Measurements from ENCODE around the gene OSBPL5.
A peak's percentile ranks its signal among the peaks of the same experiment; 100 is the strongest.

Gene OSBPL5

DNA sequence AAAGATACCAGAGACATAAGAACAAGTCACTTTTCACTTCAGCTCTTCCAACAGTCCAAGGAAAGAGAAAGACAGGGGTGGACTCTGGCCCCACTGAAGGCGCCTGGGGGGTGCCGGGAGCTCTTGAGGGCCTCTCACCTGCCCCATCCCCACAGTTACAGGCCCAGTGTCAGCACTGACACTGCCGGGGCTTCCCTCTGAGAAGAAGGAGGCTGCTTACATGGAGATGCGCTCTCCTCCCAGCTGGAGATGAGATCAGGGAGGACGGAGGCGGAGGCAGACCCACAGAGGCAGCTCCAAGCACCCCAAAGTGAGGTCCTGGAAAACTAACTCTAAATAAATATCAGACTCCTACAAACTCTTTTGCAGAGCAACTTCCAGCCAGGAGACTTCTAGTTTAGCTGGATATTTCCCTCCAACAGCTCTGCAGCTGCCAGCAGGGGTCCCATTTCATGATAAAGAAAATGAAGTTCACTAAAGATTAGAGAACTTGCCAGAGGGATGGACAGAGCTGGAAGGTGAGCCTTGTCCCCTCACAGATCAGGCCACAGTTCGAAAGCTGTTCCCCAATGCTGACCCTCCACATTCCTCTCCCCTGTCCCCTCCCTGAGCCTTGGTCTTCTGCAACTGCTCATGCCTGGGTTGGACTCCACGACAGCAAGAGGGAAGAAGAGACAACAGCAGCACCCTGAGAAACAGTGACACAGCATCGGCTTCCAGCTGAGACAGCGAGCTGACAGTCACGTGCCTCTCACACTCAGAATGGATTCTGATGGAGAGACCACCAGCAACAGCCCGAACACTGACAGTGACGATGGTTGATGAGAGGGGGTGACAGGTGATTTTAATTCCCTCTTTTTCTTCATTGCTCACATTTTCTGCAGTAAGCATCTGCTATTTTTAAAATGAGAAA, 113.7 kb downstream of the OSBPL5 start:
- DNase-seq (ENCODE audit: low read depth in 2 of 2) = no peak

DNA sequence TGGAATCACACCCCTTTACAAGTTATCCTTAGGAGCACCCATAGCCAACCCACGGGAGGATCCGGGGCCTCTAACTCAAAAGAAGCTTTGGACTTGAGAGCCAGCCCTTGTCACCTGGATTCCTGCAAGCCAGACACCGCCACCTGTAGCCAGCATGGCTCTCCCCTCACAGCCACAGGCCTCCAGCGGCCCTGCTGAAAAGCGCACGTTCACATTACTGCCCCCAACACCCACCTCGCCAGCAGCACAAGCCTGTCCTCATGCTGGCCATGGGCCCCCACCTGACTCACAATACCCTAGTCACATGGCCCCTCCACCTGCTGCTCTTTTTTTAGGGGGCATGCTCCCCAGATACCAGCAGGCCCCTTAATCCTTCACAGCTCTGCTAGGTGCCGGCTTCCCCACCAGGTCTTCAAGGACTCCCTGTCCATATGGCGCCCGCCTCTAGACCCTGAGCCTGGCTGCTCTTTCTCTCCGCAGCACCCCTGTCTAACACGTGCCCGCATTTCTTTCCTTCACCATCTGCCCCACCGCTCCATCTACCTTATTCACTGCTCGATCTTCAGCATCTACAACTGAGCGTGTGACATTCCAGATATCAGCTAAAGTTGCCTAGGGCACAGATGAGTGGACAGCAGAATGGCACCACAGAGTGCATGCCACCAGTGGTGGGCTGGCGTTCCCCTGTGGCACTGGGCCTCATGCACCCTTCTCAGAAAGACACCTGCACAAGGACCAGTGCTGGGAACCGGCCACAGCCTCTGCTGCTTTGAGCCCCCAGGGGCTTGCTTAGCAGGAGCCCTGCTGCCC, 114.5 kb downstream of the OSBPL5 start:
- DNase-seq (ENCODE audit: low read depth in 2 of 2) = no peak

DNA sequence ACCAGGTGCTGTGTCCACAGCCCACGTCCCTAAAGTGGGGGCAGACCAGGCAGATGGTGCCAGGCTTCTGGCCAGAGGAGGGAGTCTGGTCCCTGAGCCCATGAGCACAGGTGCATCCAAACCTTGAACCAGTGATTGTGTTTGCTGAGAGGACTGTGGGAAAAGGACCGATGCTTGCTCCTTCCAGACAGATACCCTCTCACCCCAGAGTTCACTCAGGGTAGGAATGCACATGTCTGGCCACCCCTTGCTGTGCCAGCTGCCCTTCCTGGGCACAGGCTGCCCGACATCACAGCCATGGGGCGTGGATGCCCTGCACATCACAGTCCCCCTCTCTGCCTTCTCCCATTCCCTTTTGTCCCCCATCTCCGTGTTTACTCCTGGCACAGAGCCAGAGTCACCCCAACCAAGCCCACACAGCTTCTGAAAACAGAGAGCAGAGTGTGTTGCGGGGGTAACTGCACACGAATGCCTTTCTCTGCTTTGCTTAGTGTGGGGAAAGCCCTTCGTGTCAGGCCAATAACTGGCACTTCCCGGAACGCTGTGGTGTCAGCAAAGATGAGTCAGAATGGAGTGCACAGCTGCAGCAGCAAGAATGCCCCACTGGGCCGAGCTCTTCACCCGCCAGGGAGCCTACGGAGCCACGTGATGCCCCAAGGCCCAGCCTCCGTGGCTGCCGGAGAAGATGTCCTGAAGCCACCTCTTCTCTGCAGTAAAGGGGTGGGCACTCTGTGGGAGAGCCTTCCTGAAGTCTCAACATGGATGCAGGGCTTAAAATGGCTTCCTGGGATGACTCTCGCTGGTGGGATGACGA, 115.5 kb downstream of the OSBPL5 start:
- peak; percentile 34 to 57 for DNase-seq (ENCODE audit: low read depth in 2 of 2)

DNA sequence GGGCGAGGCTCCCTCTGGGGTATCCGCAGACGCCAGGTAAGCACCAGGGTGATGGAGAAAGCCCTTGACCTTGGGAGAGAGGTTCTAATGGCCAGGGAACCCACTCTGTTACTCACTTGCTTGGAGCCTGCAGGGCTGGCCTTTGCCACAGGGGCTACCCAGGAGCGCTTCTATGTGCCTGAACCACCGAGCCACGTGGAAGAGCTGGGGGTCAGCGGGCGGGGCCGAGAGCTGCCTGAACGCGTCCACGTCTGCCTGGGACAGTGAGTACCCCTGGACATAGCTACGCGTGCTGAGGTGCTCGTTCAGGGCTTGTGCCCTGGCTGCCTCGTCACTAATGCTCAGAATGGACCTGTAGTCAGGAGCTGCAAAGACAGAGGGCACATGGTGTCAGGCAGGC, 117.5 kb downstream of the OSBPL5 start:
- DNase-seq (ENCODE audit: low read depth in 2 of 2) = no peak

DNA sequence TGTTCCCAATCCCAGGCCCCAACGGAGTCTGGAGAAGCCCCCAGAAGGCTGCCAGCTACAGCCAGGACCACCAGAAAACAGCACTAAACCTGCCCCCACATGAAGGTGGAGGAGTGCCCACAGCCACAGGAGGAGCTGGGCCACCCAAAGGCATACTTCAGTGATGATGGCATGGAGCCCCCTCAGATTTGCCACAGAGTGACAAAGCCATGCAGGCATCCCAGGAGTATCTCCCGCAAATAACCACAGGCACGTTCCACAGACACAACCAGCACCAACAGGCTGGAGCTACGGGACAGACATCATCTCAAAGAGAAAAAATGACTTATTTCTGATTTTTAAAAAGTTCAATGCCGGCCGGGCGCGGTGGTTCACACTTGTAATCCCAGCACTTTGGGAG, 118.5 kb downstream of the OSBPL5 start:
- DNase-seq (ENCODE audit: low read depth in 2 of 2) = no peak

DNA sequence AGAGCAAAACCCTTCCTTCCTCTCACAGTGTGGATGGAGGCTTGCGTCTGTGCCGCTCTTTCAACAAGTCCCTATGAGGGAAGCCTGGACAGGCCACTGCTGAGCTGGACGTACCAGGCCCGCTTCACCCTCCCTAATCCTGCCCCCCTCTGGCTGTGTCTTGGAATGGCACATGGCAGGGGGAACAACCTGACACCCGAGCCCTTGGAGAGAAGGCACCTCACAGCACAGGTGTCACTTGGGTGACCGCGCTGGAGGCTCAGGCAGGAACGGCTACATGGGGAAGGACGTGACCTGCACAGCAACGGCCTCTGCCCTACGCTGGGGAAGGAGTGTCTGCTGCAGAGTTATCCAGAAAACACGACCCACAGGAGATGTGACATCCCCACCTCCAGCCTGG, 118.9 kb downstream of the OSBPL5 start:
- no peak for DNase-seq (ENCODE audit: low read depth in 2 of 2)

DNA sequence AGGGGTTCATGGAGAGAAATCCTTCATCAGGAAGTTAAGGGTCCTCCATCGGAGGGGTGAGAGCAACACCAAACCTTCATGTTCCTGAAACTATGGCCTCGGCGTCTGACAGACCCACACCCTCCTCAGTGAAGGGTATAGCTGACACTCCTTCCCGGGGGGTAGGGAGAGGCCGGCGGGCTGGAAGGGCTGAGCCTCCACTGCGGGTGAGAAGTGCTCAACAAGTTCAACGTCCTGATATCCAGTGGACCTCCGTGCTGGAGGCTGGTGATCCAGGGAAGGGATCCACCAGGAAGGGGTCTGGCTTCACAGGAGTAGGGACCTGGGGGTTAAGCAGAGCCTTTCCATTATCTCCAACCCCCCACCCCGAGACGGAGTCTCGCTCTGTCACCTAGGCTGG, 120.2 kb downstream of the OSBPL5 start:
- no peak for DNase-seq (ENCODE audit: low read depth in 2 of 2)

DNA sequence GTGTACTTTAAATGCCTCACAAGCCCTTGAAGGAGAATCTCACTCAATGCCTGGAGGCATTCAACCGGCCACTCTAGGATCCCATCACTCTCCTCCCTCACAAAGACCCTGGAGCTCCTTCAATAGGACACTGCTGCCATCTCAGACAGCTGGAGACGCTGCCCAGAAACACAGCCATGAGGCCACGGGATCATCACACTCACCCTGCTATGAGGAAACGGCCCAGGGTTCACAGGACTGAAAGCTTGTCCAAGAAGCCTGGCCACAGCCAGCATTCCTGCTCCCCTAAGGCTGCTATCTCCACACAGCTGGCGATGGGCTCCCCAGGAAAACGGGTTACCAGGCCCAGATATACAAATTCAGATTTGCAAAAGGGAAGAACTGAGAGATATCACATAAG, 121.1 kb downstream of the OSBPL5 start:
- no peak for DNase-seq (ENCODE audit: low read depth in 2 of 2)

DNA sequence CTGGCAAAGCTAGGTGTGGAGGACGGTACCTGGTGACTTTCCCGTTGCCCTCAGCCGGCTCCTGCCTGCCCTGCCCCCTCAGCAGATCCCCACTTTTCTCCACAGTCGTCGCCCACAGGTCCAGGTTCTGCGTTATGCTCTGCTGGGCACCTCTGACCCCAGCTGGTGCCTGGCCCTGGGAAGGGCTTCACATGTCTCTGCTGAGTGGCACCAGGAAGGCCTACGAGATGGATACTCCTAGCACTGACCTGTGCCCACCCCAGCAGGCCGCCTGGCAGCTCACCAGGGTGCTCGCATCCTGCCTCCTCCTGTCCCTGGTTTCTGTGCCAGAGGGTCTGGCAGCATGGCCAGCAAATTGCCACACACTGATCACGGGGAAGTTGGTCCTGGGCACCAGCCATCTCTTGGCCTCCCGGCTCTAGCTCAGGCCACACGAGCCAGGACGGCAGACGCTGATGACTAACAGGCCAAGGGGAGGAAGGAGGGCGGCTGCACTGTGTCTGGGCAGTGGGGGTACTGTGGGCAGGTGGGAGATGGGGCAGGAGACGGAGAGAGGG, 121.7 kb downstream of the OSBPL5 start:
- DNase-seq (ENCODE audit: low read depth in 2 of 2) = no peak

DNA sequence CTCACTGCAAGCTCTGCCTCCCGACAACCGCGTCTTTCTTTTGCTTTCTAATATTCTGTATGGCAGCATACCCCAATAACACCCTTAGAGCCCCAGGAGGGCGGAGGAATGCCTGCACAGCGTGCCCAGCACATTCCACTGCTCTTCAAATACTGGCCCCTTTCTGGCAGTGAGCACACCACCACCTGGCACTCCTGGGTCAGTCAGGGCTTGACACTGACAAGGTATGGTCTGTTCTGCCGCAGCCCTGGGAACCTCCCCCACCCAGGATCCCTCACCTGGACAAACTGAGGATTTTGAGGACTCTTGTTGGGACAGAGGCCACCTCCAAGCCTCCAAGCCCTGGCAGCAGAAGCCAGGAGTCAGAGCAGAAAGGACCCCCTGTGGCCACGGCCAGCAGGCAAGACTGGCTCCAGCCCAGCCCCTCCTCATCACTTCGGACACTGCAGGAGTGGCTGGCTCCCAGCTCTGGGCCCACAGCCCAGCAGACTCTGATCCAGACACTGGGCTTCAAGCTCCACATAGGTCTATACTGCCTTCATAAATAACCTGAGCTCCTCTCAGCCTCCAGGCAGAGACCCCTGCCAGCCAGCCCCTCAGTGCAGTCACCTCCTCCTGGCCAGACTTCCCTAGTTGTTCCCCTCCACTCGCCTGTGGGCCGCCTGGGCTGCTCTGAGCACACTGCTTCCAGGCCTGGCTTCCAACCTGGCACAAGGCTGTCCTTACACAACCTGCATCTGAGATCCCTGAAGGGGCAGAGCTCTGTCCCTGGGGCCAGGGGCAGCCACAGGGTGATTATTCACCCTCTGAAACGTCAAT, 122.4 kb downstream of the OSBPL5 start:
- DNase-seq (ENCODE audit: low read depth in 2 of 2) = no peak

DNA sequence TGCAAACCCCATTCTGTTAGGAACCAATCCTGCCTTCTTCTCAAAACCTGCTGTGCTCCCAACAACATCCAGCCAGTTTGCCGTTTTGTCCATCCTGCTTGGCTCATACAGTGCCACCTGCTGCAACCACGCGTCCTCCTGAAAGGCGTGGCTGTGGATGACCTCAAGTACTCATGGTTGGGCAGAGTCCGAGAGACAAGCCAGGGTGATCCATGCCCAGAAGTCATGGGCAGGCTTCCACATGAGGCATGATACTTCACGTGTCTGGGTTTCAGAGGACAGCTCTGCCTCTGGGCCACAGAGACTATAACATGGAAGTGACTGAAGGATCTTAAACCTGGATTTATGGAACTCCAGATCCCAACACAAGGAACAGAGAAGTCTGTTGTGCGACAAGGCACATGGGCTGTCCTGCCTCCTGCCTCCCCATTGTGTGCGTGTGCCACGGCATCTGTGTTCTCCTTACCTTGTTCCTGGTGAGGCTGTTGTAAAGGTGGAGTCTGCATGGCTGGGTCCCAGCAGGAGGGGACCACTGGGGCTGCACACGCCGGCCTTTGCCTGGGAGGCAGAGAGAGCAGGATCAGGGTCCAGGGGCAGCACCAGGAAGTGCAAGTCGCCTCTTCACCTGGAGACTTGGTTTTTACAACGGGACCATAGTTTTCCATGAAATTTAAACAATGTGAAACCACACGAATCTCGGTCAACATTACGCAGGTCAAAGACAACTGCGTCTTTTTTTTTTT, 123.2 kb downstream of the OSBPL5 start:
- DNase-seq (ENCODE audit: low read depth in 2 of 2) = no peak

DNA sequence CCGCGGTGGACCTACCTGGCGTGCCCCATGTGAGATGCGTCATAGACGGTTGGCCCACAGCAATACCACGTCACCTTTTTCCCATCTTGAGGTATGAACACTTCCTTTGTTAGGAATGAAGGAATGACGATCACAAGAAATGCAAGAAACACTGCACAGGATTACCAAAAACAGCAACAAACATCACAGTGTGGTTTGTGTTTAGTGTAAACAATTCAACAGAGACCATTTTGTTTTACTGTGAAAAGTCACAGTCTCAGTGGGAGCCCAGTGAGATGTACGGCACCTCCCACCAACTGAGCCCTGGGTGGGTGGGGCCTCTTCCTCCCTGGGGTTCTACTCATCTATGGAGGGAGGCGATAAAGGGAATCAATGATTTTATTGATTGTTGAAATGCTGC, 124.2 kb downstream of the OSBPL5 start:
- DNase-seq (ENCODE audit: low read depth in 2 of 2) = no peak

DNA sequence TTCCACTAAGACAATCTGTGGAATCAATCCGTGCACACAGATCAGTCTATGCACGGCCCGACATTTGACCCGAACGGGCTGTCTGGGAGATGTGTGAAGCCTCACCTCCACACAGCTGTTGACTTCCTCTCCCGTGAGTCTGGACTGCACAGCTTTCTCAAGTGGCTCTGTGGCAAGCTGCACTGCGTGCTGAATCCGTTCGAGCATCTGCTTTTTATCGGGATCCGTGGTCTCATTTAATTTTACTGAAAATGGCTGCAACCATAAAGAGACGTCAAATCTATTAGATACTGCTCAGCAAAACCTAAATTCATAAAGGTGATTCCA, 127.2 kb downstream of the OSBPL5 start:
- no peak for DNase-seq (ENCODE audit: low read depth in 2 of 2)

Data from stimulated activated CD4-positive, alpha-beta T cell treated with anti-CD3 and anti-CD28 coated beads, Interleukin-1b, Interleukin-23, amount 100 ng/mL, for 4 hours (primary cell).